Right ventricle myocardium superior (tissue), 1 donor: Measurements from ENCODE around the gene MCF2L2. TPM values are rescaled to one million over a fixed set of nuclear protein-coding genes. Genes with fewer than 3 reads are reported as not detected.

ENCODE experiments used
- ATAC-seq: fragments of 200-7000 bp; cut with Tn5 transposase; one replicate; pipeline ENCODE4 v1.9.1; 2020; ENCODE audit warnings: mild to moderate bottlenecking; ENCODE audit not compliant: poor library complexity
- DNase-seq: peaks from one replicate; pipeline ENCODE4 v3.0.0-alpha.2; 2020
- intact Hi-C: fragments of 100-400 bp; cut with DNase I; formaldehyde crosslinking; loops from one replicate; pipeline ENCODE4 v1.11.2; 2022
- total RNA-seq: library from RNA; stranded (reverse); fragmentation: NEBNext Ultra II Directional; extraction: Animal tissue kit (Norgen Biotek cat#: 25700); gene quantifications from one replicate; pipeline ENCODE4 v1.2.1, GENCODE V29; 2021
- donor health status: DM: no; HTN: yes; CAD: no; lungs with severe emphysema.

Gene MCF2L2
- total RNA-seq, 1 donor from 2014 or later = 0.51 TPM

DNA sequence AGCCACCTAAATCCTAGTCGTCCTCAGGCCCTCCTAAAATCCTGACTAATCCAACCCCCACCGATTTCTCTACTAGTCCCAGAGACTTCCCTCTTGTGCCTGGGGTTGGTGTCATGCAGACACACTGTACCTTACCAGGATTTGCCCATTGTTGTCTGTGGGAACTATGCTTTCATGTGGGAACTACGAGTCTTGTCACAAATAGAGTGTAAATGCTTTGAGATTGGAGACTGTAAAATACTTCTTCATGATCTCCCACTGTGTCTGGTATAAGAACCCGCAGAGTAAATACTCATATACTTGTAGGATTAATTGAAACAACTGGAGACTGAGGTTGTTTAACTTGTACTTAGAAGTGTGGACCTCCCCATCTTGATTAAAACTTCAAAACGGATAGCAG, 164.2 kb downstream of the MCF2L2 start:
- DNase-seq (no peak), ATAC-seq (no peak)
- intact Hi-C loops = no loop called here

DNA sequence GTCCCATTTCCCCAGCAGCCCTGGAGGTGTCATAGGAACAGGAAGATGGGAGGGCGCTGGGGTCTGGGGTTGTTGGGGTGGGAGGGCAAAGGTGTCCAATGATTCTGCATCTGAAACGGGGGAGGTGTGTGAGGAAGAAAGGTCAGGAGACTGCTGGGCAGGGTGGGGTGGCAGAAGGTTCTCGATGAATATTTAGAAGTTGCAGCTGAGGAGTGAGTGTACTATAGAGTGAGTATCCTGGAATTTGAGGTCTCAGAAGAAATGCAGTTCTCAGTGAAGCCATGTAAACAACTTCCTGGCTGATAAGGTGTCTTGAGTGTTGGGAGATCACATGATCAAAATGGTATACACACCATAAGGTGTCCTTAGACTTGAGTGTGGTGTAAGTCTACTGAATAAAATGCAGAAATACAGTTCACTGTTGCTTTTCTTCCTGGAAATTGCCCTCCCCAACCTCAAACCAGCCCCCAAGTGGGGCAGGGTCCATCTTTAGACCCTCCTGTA, 165.5 kb downstream of the MCF2L2 start:
- no peak for DNase-seq
- intact Hi-C loops = no loop called here
- no peak for ATAC-seq

DNA sequence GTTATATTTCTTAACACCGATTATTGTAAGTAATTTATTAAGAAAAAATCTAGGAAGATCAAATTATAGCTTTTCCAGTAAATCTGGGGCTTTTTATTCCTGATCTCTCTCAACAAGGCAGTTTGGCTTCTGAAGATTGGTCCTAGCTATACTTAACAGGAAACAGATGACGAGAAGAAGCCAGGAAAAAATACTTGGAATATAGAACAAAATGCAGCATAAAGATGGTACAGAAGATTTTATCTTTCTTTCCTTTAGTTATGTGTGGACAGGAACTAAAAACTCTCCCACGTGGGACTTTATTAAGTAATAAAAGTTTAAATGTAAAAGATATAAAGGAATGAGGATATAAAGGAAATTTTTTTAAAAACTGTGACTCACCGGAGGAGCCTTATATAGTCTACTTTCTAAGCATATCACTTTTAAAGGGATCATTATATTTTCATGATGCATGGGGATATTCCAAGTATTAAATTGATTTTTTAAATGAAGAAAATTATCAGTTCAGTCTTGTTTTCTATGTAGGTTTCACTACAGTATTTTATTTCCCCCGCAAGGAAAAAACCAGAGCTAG, 167.2 kb downstream of the MCF2L2 start:
- intact Hi-C loops = no loop called here
- ATAC-seq (no peak), DNase-seq (no peak)

DNA sequence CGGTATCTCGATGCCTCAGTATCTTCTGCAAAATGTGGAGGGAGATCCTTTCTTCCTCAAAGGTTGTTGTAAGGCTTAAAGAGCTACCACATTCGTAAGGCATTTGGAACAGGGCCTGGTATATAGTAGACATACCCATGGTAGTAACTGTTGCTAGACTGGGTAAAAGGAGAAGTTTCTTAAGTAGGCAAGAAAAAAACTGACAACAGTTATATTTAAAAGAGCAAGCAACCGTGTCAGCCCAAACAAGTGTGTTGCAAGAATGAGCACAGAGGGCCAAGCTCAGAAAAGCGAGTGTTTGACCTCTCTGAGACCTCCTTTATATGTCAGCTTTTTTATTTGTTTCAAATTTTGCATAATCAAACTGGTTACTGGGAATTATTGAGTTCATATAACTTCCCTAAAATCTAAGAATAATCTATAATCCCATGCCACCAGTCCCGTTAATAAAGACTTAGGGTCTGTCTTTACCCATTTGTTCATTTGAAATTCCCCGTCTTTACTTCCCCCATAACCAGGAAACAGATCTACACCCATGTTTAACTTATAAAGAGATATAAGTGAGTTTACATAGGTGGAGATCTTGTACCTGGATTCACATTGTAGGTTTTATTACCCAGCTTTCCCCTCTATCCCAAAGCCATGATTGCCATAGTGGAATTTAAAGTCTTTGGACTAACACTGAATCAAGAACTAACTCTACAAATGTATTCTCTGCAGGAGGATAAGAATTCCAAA, 168.1 kb downstream of the MCF2L2 start:
- DNase-seq (no peak), ATAC-seq (peak; percentile 80)
- intact Hi-C loops = no loop called here

- no peak for ATAC-seq
- intact Hi-C loops = no loop called here
Measured at GRCh38 chr3:183259621-183260020, 168.8 kb downstream of the MCF2L2 start.

DNA sequence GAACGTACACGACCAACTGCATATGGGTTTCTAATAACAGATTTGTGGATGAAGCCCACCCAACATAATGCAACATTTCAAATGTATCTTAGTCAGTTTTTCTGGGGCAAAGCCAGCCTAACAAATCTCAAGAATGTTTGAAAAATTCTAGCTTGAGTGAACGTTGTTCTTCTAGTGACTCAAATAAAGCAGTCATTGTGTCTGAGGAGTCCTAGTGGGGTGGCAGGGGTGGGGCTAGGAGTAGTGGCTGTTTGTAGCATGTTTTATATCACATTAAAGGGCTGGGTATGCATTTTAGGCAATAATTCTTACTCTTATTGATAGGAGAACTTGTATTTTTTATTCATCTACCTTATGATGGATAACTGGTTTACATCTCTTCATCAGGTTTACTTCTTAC, 169.3 kb downstream of the MCF2L2 start:
- DNase-seq (no peak), ATAC-seq (no peak)
- intact Hi-C loops = no loop called here

More at GRCh38 chr3:183259621-183260020, 168.8 kb downstream of the MCF2L2 start:
- DNase-seq = no peak

GRCh38 chr3:183255348-183255730, 173.1 kb downstream of the MCF2L2 start:
- intact Hi-C loops = no loop called here
- ATAC-seq (no peak), DNase-seq (no peak)

GRCh38 chr3:183254487-183255347, 173.7 kb downstream of the MCF2L2 start:
- peak; percentile 41 for DNase-seq
- intact Hi-C loops = no loop called here
- ATAC-seq = peak; percentile 49

GRCh38 chr3:183253528-183254486, 174.6 kb downstream of the MCF2L2 start:
- DNase-seq (peak; percentile 90), ATAC-seq (peak; percentile 91)
- intact Hi-C loops = no loop called here

GRCh38 chr3:183252973-183253527, 175.4 kb downstream of the MCF2L2 start, which contains the start of gene B3GNT5:
Gene B3GNT5, plus strand, starts transcription at chr3:183253253. Its CDS starts 16,546 bp downstream, at chr3:183269799.
- ATAC-seq = peak; percentile 18
- peak; percentile 59 for DNase-seq
- intact Hi-C loops = no loop called here

- intact Hi-C loops = no loop called here
- DNase-seq (no peak), ATAC-seq (no peak)
Measured at GRCh38 chr3:183252118-183252782, 176.2 kb downstream of the MCF2L2 start.

- no peak for ATAC-seq
- DNase-seq = no peak
Measured at GRCh38 chr3:183249006-183249718, 179.3 kb downstream of the MCF2L2 start.

DNA sequence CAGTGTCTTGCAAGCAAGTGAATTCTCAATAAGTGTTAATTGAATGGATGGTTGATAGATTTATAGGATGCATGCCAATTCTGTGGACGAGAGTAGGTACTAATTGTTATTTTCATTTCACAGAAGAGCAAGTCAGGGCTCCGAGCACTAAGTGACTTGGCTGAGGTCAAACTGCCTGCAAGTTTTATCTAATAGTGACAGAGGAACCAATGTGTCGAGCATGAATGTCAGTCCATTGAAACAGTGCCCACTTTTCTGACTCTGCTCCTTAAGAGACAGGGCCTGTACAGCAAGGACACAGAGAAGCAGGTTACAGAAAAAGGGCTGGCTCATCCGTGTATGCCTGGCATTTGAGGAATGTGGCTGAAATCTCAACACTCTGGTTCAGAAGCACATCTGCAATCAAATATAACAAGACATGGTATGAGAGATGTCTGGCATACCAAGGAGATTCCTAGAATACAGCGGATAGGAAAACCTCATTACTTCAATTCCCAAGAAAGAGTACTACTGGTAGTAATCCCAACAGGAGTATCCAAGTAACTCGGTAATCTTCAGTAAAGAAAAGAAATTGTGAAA, 181.3 kb downstream of the MCF2L2 start:
- intact Hi-C loops = no loop called here
- ATAC-seq = no peak
- no peak for DNase-seq

More at GRCh38 chr3:183249006-183249718, 179.3 kb downstream of the MCF2L2 start:
- intact Hi-C loops = no loop called here

GRCh38 chr3:183244981-183245476, 183.4 kb downstream of the MCF2L2 start:
- intact Hi-C loops = no loop called here
- ATAC-seq (no peak), DNase-seq (no peak)

- DNase-seq = peak; percentile 65
- no peak for ATAC-seq
- intact Hi-C loops = no loop called here
Measured at GRCh38 chr3:183244219-183244618, 184.2 kb downstream of the MCF2L2 start.

DNA sequence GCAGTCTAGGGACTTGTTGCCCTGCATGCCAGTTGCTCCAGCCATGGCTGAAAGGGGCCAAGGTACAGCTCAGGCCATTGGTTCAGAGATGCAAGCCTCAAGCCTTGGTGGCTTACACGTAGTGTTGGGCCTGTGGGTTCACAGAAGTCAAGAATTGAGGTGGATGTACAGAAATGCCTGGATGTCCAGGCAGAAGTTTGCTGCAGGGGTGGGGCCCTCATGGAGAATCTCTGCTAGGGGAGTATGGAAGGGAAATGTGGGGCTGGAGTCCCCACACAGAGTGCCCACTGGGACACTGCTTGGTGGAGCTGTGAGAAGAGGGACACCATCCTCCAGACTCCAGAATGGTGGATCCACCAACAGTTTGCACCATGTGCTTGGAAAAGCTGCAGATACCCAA, 186.0 kb downstream of the MCF2L2 start:
- intact Hi-C loops = no loop called here
- ATAC-seq = no peak

More for the DNA sequence above, 186.0 kb downstream of the MCF2L2 start:
- no peak for DNase-seq
